Spleen (tissue), 7 donors: ENCODE measurements around the gene GOLGA2.

ENCODE experiments used
- CTCF ChIP-seq, 11 experiments: fragments of 200-600 bp in 7 of 11; fragments of 450-650 bp in 4 of 11; sonication (generic) in 4 of 11; IDR thresholded peaks in 8 of 11; conservative IDR thresholded peaks in 3 of 11; 1 replicate in 7 of 11; 2 replicates in 4 of 11; pipeline versions ENCODE4 v1.4.0 to v1.8.0; 2016 to 2021; ENCODE audit warnings: antibody characterized with exemption in 11 of 11, inconsistent platforms in 4 of 11, mild to moderate bottlenecking in 1 of 11
- POLR2A ChIP-seq, 3 donors: fragments of 450-650 bp; IDR thresholded peaks; one replicate each; pipeline ENCODE4 v1.5.1; 2017; ENCODE audit warnings: antibody characterized with exemption in 3 of 3, mild to moderate bottlenecking in 1 of 3
- POLR2AphosphoS5 ChIP-seq, 3 donors: sonication (generic); formaldehyde crosslinking; IDR thresholded peaks; one replicate each; pipeline ENCODE4 v1.5.1; 2017; ENCODE audit warnings: antibody characterized with exemption in 3 of 3
- donor health status: DM: no; HTN: no; CAD: no; lungs with moderate emphysema.
- donor health status: DM: no; HTN: no; CAD: no.
- donor health status: DM: no; HTN: no; CAD: no.

DNA sequence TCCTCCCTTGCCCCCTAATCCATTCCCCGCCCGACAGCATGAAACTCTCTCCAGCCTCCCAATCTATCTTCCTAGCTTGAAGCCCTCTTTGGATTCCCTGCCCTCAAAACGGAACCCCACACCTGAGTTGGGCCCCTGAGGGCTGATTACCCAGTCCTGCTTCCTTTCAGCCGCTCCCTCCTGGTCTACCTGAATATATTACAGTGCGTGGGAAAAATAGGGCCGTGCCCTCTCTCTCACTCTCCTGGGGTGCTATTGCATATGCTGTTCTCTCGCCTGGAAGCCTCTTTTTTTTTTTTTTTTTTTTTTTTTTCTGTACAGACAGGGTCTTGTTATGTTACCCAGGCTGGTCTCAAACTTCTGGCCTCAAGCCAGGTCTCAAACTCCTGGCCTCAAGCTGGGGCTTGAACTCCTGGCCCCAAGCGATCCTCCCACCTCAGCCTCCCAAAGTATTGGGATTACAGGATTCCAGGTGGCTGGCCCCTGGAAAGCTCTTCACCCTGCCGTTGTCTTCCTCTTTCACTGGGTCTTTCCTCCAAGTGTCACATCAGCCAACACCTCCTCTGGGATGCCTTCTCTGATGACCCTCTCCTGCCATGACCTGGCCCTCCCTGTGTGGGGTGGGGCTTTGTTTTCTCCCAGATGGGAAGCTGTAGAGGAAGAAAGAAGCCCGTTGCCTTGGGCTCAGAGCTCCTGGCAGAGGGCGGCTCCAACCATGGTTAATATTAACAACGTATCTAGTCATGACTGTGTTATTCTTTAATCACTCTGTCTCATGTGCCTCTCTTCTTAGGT, 64.4 kb downstream of the GOLGA2 start:
- TF ChIP-seq CTCF (IDR thresholded peaks at IDR 0.05 in 8 of 11, conservative IDR thresholded peaks at IDR 0.05 in 3 of 11) (no peak), POLR2A (IDR thresholded peaks at IDR 0.05) (no peak), POLR2AphosphoS5 (IDR thresholded peaks at IDR 0.05) (no peak)
